HuH-7.5 (cell line): ENCODE results near the gene LRRC27.

Experiments used
- DNase-seq: peaks from one replicate; pipeline ENCODE4 v3.0.0; 2011; ENCODE audit warnings: low spot score

LRRC27 gene

DNA sequence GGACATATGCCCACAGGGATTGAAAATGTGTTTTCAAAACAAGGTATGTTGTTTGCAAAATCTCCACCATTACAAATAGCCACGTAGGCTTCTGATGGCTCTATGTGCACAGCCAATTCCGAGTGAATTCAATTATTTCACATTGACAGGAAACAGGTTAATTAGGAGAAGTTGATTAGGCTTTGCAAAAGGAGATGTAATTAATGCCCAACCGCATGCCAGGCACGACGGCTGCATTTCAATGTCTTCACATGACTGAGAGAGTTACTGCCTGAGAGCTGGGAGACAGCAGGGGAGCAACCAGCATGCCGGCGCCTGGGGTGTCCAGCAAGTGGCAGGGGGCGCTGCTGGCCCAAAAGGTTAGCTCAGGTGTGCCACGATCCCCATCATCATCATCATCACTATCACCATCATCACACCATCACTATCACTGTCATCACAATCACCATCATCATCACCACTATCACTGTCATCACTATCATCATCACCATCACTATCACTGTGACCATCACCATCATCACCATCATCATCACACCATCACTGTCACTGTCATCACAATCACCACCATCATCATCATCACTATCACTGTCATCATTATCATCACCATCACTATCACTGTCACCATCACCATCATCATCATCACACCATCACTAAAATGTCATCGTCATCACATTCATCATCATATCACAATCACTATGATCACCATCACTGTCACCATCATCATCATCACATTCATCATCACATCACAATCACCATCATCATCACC lies 95.2 kb downstream of the LRRC27 start:
- DNase-seq = no peak

DNA sequence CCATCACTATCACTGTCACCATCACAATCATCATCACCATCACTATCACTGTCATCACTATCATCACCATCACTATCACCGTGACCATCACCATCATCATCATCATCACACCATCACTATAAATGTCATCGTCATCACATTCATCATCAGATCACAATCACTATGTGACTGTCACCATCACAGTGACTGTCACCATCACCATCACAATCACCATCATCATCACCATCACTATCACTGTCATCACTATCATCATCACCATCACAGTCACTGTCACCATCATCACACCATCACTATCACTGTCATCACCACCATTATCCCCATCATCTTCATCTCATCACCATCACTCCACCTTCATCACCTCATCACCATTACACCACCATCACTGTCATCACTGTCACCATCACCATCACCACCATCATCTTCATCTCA lies 96.0 kb downstream of the LRRC27 start:
- no peak for DNase-seq

DNA sequence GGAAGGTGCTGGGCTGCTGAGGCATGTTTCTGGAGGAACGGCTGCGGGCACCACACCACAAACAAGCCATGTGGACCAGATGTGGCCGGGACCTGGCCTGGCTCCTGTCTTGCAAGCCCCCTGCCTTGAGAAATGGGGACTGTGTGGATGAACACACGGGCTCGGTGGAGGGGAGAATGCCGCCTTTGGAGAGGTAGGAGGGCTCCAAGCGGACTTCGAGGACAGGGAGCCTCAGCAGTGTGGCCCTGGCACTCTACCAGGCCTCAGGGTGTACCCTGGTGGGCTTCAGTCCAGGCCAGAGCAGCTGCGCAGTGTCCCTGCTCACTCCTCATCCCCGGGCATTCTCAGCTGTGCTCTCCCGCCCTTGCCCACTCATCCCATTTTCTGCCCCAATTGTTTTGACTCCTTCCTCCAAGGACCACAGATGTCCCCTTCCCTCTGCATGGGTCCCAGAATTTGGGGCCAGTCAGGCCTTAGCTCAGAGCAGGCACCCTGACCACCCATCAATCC lies 96.5 kb downstream of the LRRC27 start:
- no peak for DNase-seq
